PFSK-1 (cell line): ENCODE measurements around the gene RNF224.

Experiments used
- POLR2AphosphoS5 ChIP-seq: IDR thresholded peaks from 2 replicates; pipeline ENCODE4 v1.6.1; 2012; ENCODE audit warnings: low read depth, mild to moderate bottlenecking, control low read depth, low read length, moderate library complexity
- REST ChIP-seq, 2 experiments: IDR thresholded peaks; 2 replicates each; pipeline versions ENCODE4 v1.6.1 to v1.8.0; 2011 to 2012; ENCODE audit warnings: low read depth in 2 of 2, low read length in 2 of 2, control low read depth in 1 of 2, inconsistent platforms in 1 of 2, mild to moderate bottlenecking in 1 of 2, moderate library complexity in 1 of 2; ENCODE audit not compliant: insufficient read depth in 1 of 2
- SIN3A ChIP-seq: IDR thresholded peaks from 2 replicates; pipeline ENCODE4 v1.6.1; 2012; ENCODE audit warnings: mild to moderate bottlenecking, low read length, moderate library complexity, borderline replicate concordance; ENCODE audit not compliant: insufficient read depth
- TAF1 ChIP-seq: IDR thresholded peaks from 2 replicates; pipeline ENCODE4 v1.6.1; 2012; ENCODE audit warnings: low read length, control low read depth, borderline replicate concordance; ENCODE audit not compliant: insufficient read depth

GRCh38 chr9:137269231-137269772 lies 42.0 kb downstream of the RNF224 start:
- TF ChIP-seq POLR2AphosphoS5 (no peak), REST (IDR thresholded peaks at IDR 0.05; ENCODE audit: insufficient read depth in 1 of 2, low read depth in 2 of 2, low read length in 2 of 2) (no peak), TAF1 (no peak), SIN3A (no peak)
